ENCODE data around the gene PEPD.

Gene PEPD

GRCh38 chr19:33441828-33442227 lies 79.8 kb downstream of the PEPD start:
- Mint-ChIP-seq H3K27me3 (no peaks in the 10 kb centered on the region), H3K27ac (no peak overlapping the region), H3K4me3 (no peak overlapping the region), H3K36me3 (peaks cover 32% of the 10 kb centered on the region), H3K9me3 (no peaks in the 10 kb centered on the region), H3K4me1 (no peaks in the 10 kb centered on the region)
- ATAC-seq = no peak

- no peaks in the 10 kb centered on the region for H3K9me3 Mint-ChIP-seq
- peaks cover 36% of the 10 kb centered on the region for H3K36me3 Mint-ChIP-seq
- no peak overlapping the region for H3K4me3 Mint-ChIP-seq
- no peaks in the 10 kb centered on the region for H3K4me1 Mint-ChIP-seq
- H3K27me3 Mint-ChIP-seq = no peaks in the 10 kb centered on the region
- H3K27ac Mint-ChIP-seq = no peak overlapping the region
- no peak for ATAC-seq
Measured at GRCh38 chr19:33441277-33441699, 80.3 kb downstream of the PEPD start.

DNA sequence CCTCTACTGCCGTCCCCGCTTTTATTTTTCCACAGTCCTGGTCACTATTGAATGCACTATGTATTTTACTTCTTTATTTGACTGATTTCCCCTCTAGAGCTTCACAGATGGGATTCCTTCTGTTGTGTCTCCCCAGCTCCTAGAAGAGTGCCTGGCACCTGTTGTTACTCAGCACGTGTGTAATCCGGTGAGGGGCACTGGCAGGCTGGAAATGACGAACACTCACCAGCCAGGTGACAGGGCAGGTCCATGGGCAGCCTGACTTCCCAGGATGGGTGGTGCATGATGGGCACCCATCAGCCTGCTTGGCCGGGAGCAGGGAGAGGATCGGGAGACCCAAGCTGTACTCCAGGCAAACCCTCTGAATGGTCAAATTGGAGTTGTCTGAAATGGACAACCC lies 80.9 kb downstream of the PEPD start:
- no peak overlapping the region for H3K27ac Mint-ChIP-seq
- no peaks in the 10 kb centered on the region for H3K27me3 Mint-ChIP-seq
- no peaks in the 10 kb centered on the region for H3K9me3 Mint-ChIP-seq
- H3K36me3 Mint-ChIP-seq = peaks cover 36% of the 10 kb centered on the region
- H3K4me3 Mint-ChIP-seq = no peak overlapping the region
- no peaks in the 10 kb centered on the region for H3K4me1 Mint-ChIP-seq
- no peak for ATAC-seq

DNA sequence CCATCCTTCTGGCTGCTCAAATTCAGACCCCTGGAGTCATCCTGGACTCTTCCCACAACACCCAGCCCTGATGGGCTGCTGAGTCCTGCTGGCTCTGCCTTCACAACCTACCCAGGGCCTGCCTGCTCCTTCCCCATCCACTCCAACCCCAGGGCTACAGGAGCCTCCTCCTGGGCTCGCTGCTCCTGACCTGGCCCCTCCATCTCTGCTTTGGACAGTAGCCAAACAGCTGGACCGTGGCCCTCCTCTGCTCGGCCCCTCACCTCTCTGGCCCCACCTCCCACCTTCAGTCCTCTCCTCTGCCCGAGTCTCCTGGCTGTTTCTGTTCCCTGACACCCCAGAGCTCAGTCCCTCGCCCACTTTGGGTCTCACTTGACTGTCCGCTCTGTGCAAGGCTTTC lies 81.3 kb downstream of the PEPD start:
- Mint-ChIP-seq H3K4me1 (no peaks in the 10 kb centered on the region), H3K4me3 (no peak overlapping the region), H3K27me3 (no peaks in the 10 kb centered on the region), H3K9me3 (no peaks in the 10 kb centered on the region), H3K36me3 (peaks cover 33% of the 10 kb centered on the region), H3K27ac (no peak overlapping the region)
- no peak for ATAC-seq

- H3K4me3 Mint-ChIP-seq = no peak overlapping the region
- ATAC-seq = no peak
- no peaks in the 10 kb centered on the region for H3K4me1 Mint-ChIP-seq
- peaks cover 24% of the 10 kb centered on the region for H3K36me3 Mint-ChIP-seq
- H3K27me3 Mint-ChIP-seq = no peaks in the 10 kb centered on the region
- no peak overlapping the region for H3K27ac Mint-ChIP-seq
- H3K9me3 Mint-ChIP-seq = no peaks in the 10 kb centered on the region
Measured at GRCh38 chr19:33438987-33439781, 82.4 kb downstream of the PEPD start.

DNA sequence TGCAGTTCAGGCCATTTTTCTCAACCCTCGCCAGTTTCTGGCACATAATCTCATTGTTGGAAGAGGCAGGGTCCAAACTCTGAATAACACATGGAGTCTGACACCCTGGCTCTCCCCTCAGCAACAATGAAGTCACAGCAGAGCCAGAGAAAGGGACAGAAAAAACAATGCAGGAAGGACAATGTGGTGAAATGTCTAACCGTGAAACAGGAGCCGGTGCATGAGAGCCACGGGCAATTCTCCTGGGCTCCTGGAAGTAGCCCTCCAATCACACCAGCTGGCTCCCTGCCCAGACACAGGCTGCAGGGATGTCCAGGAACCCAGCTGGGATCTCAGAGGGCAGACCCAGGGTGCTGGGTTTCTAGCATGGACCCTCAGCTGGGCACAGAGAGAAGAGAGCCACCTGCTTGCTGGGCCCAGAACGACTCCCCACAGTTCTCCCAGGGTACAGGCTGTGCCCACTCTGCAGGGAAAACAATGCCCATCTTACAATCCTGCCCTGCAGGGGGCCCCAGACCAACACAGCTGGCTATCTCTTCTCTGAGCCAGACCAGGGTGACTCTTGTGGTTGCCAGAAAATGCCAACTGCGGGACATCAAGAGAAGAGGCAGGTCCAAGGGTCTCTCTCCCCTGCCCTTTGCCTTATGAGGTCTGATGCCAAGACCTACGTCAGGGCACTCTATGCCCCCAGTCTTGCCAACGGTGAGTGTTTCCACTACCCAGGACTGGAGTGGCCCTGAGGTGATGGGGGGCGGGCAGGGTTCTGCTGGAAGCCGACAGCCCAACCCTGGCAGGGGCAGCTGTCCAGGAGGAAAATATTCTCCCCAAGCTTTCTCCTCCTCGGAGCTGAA lies 83.5 kb downstream of the PEPD start:
- H3K27ac Mint-ChIP-seq = no peak overlapping the region
- H3K27me3 Mint-ChIP-seq = no peaks in the 10 kb centered on the region
- H3K36me3 Mint-ChIP-seq = peaks cover 23% of the 10 kb centered on the region

DNA sequence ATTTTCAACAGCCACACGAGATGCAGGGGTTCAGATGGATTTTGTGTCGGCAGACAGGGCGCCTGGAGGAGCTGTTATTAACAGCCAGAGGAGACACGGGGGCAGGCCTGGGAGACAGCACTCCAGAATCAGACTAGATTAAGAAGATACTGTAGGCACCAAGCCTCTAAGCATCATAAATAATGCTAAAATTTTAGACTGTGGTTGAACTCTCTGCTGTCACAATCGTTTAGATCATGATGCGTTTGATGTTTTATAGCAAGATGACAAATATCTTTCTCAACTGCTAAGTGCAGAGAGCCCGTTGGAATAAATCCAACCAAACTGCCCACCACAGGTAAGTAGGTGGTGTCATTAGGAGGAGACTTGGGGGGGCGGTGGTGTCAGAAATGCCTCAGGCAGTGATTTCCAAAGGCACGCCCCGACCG lies 84.2 kb downstream of the PEPD start:
- Mint-ChIP-seq H3K36me3 (peaks cover 18% of the 10 kb centered on the region), H3K9me3 (no peaks in the 10 kb centered on the region), H3K4me1 (no peaks in the 10 kb centered on the region), H3K27ac (no peak overlapping the region), H3K4me3 (no peak overlapping the region), H3K27me3 (no peaks in the 10 kb centered on the region)
- no peak for ATAC-seq

More for the DNA sequence above, 83.5 kb downstream of the PEPD start:
- no peak for ATAC-seq
- H3K4me1 Mint-ChIP-seq = no peaks in the 10 kb centered on the region
- H3K4me3 Mint-ChIP-seq = no peak overlapping the region
- no peaks in the 10 kb centered on the region for H3K9me3 Mint-ChIP-seq

DNA sequence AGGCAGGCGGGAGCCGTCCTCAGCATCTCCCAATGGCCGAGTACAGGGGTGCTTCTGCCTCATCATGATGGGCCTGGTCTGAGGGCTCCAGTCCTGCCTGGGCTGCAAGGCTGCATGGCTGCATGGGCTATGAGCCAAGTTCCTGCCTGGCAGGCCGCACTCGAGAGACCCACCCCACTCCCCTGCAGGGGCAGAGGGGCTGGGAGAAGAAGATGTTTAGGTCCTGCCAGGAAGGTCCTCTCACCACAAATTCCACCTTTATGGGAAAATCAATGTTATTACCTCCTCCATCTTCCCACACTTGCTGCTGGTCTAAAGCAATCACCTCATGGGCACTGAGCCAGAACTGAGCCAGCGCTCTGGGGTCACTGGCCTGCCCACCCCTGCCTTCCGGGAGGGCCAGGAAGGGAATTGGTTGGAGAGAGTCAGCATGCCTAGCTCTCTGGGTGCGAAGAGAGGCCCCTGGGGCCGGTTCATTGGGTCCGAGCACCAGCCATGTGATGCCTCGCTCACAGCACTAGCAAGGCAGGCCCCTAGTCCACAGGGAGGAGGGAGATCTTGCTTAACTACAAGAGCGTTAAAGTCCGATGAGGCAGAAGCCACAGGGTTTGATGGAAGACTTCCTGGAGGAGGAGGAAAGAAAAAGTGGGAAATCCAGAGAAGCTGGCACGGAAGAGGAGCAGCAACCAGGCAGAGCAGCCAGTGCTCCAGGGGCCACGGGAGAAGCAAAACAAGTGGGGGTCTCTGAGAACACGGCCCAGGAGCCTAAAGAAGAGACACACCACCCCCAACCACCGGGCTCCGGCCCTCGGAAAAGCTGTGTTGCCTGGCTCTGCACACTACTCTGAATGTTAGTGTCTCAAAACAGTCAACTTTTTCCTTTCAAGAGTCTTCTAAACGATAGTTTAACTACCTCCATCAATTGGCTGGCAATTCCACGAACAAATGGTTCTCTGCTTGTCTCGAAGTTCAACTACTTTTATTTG lies 84.9 kb downstream of the PEPD start:
- Mint-ChIP-seq H3K4me3 (no peak overlapping the region), H3K36me3 (peaks cover 18% of the 10 kb centered on the region), H3K9me3 (no peaks in the 10 kb centered on the region), H3K4me1 (no peaks in the 10 kb centered on the region), H3K27me3 (no peaks in the 10 kb centered on the region), H3K27ac (no peak overlapping the region)
- no peak for ATAC-seq

DNA sequence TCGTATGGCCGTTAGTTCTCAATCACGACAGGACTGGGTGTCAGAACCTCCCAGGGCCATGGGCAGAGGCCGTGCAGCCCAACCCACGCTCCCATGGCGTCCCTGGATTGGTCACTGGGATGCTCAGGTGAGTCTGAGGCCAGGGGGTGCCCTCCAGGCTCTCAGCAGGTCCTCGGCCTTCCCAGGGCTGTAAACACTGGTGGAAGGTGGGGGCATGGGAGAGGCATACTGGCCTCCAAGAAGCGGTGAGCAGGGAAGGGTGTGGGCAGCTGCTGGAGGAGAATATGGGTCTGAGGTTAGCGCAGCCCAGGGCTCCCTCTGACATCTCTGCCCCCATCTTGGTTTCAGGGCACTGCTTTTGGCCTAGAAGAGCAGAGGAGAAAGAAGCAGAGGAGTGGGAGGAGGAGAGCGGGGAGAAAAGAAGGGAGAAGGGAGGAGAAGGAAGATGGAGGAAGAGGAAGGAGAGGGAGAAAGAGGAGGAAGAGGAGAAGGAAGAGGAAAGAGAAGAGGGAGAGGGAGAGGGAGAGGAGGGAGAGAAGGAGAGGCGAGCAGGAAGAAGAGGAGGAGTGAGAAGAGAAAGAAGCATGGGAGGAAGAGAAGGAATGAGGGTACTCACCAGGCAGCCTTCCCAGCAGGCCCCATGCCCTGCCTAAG lies 85.8 kb downstream of the PEPD start:
- Mint-ChIP-seq H3K27ac (no peak overlapping the region), H3K27me3 (peaks cover 5% of the 10 kb centered on the region), H3K36me3 (peaks cover 18% of the 10 kb centered on the region), H3K9me3 (no peaks in the 10 kb centered on the region), H3K4me3 (no peak overlapping the region), H3K4me1 (peaks cover 3% of the 10 kb centered on the region)
- ATAC-seq = no peak

- peaks cover 9% of the 10 kb centered on the region for H3K27me3 Mint-ChIP-seq
- no peak overlapping the region for H3K27ac Mint-ChIP-seq
- no peak for ATAC-seq
- H3K36me3 Mint-ChIP-seq = peaks cover 12% of the 10 kb centered on the region
- H3K4me3 Mint-ChIP-seq = no peak overlapping the region
- H3K9me3 Mint-ChIP-seq = no peaks in the 10 kb centered on the region
- H3K4me1 Mint-ChIP-seq = peaks cover 9% of the 10 kb centered on the region
Measured at GRCh38 chr19:33434886-33435705, 86.5 kb downstream of the PEPD start.

- no peak overlapping the region for H3K27ac Mint-ChIP-seq
- ATAC-seq = no peak
- H3K27me3 Mint-ChIP-seq = peaks cover 9% of the 10 kb centered on the region
- no peaks in the 10 kb centered on the region for H3K9me3 Mint-ChIP-seq
- H3K36me3 Mint-ChIP-seq = peaks cover 12% of the 10 kb centered on the region
- H3K4me1 Mint-ChIP-seq = peaks cover 9% of the 10 kb centered on the region
- H3K4me3 Mint-ChIP-seq = no peak overlapping the region
Measured at GRCh38 chr19:33434069-33434885, 87.3 kb downstream of the PEPD start.

DNA sequence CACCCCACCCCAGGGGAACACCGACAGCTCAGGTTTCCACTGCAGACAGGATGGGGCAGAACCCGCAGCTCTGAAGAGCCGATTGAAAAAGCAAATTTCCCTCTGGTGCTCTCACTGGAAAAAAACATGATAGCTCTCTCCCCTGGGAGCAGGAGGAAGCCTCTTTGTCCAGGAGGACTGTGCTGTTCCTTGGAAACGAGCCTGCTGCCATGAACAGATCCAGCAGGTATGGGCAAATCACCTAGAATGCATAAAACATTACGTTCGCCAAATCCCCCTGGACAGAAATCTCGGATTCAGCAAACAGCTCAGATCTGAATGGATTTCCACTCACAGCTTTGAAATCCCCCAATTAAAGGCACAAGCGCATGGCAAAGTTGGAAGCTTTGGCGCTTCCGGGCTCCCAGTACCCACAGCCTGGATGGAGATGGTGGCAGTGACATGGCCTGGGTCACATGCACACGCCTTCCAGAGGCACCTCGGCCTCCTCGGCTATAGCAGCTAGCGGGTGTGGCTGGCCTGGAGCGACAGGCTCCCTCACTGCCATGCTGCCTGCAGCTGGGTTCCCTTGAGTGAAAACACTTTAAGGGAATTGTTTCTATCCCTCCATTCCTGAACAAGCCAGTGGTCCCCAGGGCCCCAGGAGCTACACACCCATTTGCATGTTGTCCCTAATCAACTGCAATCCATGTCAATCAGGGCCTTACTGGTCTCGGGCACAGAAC lies 89.0 kb downstream of the PEPD start:
- ATAC-seq = no peak
- H3K4me1 Mint-ChIP-seq = peaks cover 9% of the 10 kb centered on the region
- H3K36me3 Mint-ChIP-seq = peaks cover 12% of the 10 kb centered on the region
- H3K9me3 Mint-ChIP-seq = no peaks in the 10 kb centered on the region
- peaks cover 9% of the 10 kb centered on the region for H3K27me3 Mint-ChIP-seq
- no peak overlapping the region for H3K27ac Mint-ChIP-seq
- no peak overlapping the region for H3K4me3 Mint-ChIP-seq

DNA sequence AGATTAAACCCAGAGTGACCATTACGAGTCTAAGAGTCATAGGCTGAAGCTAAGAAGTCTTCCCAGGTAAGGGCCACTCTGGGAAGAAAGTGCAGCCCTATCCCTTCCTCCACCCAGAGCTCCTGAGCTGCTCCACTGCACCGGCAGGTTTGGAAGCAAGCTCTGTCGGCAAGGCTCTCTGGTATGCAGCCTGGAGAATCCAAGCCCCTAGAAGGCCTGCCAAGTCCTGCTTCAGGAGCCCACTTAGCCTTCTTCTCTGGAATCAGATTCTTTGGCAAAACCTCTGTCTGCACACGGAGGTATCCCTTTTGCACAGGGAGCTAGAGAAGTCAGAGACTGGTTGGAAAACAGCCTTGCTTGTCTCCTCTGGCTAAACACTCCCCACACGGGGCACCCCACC lies 89.6 kb downstream of the PEPD start:
- Mint-ChIP-seq H3K9me3 (no peaks in the 10 kb centered on the region), H3K4me1 (peaks cover 9% of the 10 kb centered on the region), H3K27me3 (peaks cover 9% of the 10 kb centered on the region), H3K4me3 (no peak overlapping the region), H3K36me3 (peaks cover 12% of the 10 kb centered on the region), H3K27ac (no peak overlapping the region)
- no peak for ATAC-seq

Measured in stimulated activated memory B cell treated with anti-CD40 and anti-IgM and Interleukin-4, amounts not matched to agents 10 μg/mL and 1 μg/mL and 100 μg/mL, for 72 hours (primary cell).